Measurements from ENCODE around the gene IFNL4.
A peak's percentile ranks its signal among the peaks of the same experiment; 100 is the strongest.
"Not testable (repeated sequence)": the region's sequence is repeated elsewhere in the genome, so short reads cannot be mapped to it uniquely, and the experiment has no call there.

The IFNL4 gene

GRCh38 chr19:39224910-39225309 lies 23.7 kb downstream of the IFNL4 start:
- peak; percentile 36 for DNase-seq (ENCODE audit: low read depth, low spot score)

DNA sequence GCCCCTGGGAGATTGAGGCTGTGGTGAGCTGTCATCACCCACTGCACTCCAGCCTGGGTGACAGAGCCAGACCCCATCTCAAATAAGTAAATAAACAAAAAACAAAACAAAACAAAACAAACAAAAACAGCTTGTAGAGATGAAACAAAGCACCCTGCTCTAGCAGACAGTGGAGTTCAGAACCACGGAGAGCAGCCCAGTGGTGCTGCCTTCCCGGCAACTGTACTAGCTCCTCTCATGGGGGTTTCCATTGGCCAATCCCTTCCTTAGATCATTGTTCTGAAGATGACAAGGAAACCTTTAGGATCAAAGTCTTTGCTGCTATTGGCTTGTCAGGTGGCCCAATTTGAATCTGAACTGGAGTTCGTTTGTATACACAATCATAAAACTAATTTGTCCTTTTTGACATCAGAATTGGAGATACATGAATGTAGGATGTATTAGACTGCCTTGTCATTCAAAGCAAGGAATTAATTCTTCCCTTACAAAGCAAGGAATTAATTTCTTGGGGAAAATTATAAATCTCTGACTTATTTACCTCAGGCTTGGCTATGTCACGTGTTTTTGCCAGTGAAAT lies 24.9 kb downstream of the IFNL4 start:
- peak; percentile 36 for DNase-seq (ENCODE audit: low read depth, low spot score)

DNA sequence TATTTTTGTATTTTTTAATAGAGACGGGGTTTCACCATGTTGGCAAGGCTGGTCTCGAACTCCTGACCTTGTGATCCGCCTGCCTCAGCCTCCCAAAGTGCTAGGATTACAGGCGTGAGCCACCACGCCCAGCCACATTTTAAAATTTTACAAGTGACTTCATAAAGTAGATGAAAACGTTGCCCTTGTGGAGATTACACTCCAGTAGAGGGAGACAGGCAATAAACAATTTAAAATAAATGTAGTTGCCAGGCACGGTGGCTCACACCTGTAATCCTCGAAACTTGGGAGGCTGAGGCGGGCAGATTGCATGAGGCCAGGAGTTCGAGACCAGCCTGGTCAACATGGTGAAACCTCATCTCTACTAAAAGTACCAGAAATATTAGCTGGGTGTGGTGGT lies 29.5 kb downstream of the IFNL4 start:
- DNase-seq (ENCODE audit: low read depth, low spot score) = not testable (repeated sequence)

GRCh38 chr19:39218230-39219007 lies 30.2 kb downstream of the IFNL4 start:
- no peak for DNase-seq (ENCODE audit: low read depth, low spot score)

DNA sequence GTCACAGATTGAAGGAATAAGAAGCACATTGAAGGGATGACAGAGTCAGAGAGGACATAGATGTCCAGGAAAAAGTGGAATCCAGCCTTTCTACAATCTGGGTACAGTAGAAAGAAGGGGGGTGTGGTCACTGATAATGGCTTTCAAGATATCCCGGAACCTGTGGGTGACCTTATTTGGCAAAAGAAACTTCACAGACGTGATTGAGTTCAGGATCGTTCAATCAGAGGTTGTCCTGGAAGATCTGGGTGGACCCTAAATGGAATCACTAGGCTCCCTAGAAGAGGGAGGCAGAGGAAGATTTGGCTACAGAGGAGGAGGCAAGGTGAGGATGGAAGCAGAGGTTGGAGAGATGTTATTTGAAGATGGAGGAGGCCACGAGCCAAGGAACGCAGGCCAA lies 31.6 kb downstream of the IFNL4 start:
- no peak for DNase-seq (ENCODE audit: low read depth, low spot score)

DNA sequence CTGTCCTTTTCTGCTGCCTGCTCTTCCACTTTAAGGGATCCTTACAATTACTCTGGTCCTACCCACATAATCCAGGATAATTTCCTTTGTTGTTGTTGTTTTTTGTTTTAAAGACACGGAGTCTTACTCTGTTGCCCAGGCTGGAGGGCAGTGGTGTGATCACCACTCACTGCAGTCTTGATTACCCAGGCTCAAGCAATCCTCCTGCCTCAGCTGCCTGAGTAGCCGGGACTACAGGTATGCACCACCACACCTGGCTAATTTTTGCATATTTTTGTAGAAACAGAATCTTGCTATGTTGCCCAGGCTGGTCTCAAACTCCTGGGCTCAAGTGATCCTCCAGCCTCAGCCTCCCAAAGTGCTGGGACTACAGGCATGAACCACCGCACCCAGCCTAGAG lies 33.3 kb downstream of the IFNL4 start:
- DNase-seq (ENCODE audit: low read depth, low spot score) = not testable (repeated sequence)

DNA sequence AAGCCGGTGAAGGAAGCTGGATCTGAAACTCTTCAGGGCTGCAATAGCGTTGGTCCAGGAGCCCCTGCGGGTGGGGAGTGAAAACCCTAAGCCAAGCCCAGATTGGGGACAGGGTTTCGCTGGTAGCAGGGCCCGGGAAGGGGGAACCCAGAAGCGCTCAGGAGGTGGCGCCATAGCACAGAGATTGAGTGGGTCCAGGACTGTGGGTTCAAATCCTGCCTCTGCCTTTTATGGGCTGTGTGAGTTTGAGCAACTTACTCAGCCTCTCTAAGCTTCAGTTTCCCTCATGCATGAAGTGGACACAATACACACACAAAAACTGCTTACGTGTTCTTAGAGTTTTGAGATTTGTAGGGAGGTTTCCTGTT lies 36.3 kb downstream of the IFNL4 start:
- peak; percentile 70 for DNase-seq (ENCODE audit: low read depth, low spot score)

DNA sequence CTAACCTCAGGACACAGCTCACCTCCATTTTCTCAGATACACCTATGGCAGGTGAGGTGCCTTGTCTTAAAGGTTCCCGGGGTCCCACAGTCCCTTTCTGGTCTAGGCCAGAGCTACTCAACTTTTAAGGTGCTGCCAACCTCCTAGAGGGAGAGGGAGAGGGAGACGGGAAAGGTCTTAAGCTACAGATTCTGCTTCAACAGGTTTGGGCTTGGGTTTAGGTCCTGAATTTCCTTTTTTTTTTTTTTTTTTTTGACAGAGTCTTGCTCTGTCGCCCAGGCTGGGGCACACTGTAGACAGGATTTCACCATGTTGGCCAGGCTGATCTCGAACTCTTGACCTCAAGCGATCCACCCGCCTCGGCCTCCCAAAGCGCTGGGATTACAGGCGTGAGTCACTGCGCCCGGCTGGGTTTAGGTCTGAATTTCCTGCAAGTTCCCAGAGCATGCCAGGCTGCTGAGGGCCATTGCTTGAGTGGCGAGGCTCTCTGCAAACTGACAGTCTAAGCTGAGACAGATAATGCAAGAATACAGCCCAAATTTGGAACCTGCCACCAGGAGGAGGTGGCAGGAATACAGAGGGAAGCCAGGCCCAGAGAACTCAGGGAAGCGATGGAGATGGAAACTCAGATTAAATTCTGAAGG lies 36.8 kb downstream of the IFNL4 start:
- no peak for DNase-seq (ENCODE audit: low read depth, low spot score)

GRCh38 chr19:39209196-39209595 lies 39.5 kb downstream of the IFNL4 start:
- no peak for DNase-seq (ENCODE audit: low read depth, low spot score)

- DNase-seq (ENCODE audit: low read depth, low spot score) = no peak
These were observed 40.4 kb downstream of the IFNL4 start for GRCh38 chr19:39208175-39208795.

- no peak for DNase-seq (ENCODE audit: low read depth, low spot score)
These were observed 41.3 kb downstream of the IFNL4 start for GRCh38 chr19:39207293-39207836.

DNA sequence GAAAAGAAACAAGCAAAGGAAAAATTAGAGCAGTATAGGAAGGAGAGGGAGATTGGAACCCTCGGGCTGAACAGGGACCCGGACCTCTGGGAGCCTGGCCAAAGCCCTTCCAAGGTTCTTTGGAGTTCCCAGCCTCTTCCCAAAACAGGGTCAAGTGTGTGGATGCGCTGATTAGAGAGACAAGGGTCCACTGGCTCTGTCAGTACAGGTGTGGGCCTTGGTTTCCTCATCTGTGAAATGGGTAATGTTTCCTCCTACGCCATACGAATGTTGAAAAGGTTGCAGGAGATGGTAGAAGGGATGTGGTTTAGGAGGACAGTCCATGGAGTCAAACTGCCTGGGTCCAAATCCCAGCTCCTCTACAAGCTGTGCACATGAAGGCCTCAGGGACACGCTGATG lies 42.5 kb downstream of the IFNL4 start:
- DNase-seq (ENCODE audit: low read depth, low spot score) = no peak

DNA sequence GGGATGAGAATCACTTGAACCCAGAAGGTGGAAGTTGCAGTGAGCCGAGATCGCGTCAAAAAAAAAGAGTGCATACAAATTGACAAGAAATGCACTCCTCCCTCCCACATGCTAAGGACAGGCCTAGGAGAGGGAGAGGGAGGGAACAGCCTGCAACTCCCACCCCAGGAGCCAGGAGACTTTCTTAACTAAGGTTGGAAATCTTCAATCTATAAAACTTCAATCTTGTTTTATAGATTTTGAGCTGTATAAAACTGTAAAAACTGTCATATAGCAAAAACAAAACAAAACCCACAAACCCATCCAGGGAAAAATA lies 43.2 kb downstream of the IFNL4 start:
- DNase-seq (ENCODE audit: low read depth, low spot score) = no peak

DNA sequence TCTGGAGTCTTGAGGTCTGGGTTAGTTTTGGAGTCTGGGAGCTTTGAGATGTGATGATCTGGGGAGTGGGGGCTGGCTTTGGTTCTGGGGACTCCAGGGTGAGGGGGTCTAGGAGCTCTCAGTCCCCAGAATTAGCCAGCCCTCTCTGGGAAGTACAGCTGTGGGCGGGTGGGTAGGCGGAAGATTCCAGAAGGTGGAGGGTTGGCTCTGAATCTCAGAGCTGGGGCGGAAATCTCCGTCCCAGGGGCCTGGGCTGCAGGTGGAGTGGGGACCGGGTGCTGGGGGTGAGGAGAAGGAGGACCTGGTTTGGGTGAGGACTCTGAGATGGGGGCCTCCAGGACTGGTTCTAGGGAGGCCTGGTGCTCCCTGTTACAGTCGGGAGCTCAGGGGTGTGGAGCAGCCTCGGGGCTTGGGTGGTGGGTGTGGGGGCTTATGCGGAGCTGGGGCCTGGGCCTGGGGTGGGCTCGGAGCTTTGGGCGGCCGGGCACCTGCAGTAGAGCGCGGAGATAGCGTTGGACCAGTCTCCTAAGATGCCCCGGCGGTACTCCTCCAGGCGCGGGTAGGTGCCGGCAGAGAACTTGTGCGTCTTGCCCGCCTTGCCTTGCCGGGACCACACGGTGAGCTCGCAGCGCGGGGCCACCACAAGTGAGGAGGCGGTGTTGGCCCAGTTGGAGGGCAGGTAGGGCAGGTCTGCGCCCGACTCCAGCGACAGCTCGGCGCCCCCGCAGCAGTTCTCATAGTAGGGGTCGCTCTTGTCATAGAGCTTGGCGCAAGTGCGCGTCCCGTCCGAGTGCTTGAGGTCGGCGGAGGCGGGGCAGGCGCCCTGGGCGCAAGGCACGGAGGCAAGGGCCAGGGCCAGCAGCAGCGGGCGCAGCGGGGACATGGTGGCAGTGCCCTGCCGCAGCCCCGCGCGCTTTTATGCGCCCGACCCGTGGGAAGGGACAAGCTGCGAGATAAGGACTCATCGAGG lies 45.0 kb downstream of the IFNL4 start, which contains the start of gene SYCN:
Gene SYCN (minus strand): TSS at position 892 of the 970 bp plus-strand sequence. CDS start 9 bp downstream, at position 883.
- peak; percentile 51 for DNase-seq (ENCODE audit: low read depth, low spot score)

GRCh38 chr19:39202998-39203355 lies 45.7 kb downstream of the IFNL4 start:
- no peak for DNase-seq (ENCODE audit: low read depth, low spot score)

DNA sequence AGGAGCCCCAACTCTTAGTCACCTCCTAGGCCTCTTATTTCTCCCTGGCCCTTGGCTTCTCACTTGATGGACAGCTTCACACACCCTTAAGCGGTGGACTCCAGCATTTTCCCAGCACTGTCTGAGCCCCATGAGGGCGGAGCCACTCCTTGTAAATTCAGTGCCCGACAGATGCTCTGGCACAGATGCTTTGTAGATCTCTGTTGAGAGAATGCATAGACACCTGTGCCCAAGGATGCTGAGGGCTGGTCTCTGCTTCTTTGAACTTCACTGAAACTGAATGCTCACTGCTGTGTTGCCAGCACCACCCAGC lies 47.9 kb downstream of the IFNL4 start:
- DNase-seq (ENCODE audit: low read depth, low spot score) = no peak

GRCh38 chr19:39200066-39200802 lies 48.4 kb downstream of the IFNL4 start:
- DNase-seq (ENCODE audit: low read depth, low spot score) = no peak

DNA sequence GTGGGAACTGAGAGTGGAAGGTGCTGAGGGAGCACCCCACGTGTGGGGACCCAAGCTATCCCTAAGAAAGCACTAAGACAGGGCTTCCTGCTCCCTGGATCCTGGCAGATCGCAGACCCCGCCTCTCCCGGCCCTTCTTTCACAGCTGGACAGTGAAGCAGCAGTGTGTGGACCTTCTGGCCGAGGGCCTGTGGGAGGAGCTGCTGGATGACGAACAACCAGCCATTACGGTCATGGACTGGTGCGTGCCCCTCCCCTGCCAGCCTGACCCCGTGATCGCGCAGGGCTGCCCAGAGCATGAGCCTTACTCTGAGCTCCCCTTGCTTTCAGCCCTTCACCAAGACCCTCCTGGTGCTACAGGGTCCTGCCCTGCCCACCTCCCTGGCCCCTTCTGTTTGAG lies 49.6 kb downstream of the IFNL4 start:
- peak; percentile 66 for DNase-seq (ENCODE audit: low read depth, low spot score)

DNA sequence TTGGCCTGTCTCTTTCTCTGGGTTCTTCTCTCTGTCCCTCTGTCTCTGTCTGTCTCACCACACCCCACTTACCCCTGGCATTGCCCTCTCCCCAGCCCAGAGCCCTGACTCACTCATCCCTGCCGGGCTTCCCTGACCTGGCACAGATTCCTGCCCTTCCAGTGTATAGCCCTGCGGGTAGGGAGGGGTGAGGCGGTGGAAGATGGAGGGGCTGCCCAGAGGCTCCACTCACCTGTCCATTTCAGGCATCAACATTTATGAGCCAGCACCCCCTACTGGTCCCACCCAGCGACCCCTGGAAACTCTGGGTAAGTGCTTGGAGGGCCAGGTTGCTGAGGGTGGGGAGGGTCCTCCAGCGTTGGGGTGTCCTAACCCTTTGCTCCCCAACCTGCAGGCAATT lies 50.8 kb downstream of the IFNL4 start:
- DNase-seq (ENCODE audit: low read depth, low spot score) = no peak

DNA sequence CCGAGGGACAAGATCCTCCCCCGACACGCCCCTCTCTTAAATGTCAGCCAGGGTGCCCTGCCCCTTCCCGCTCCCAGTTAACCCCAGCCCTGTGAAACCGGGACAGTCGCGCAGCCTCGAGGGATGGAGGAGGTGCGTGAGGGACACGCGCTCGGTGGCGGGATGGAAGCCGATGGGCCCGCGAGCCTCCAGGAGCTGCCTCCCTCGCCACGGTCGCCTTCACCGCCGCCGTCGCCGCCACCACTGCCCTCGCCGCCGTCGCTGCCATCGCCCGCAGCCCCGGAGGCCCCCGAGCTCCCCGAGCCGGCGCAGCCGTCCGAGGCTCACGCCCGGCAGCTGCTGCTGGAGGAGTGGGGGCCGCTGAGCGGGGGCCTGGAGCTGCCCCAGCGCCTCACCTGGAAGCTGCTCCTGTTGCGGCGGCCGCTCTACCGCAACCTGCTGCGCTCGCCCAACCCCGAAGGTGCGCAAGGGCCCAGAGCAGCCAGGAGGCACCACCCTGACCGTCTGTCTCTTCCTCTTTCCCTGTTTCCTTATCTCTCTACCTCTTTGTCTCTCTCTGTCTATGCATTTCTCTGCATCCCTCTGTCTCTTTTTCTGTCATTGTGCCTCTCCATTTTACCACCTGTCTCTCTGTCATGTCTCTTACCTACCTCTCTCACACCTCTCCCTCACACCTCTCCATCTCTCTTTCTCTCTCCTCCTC lies 51.6 kb downstream of the IFNL4 start, which contains the start of gene NCCRP1:
Gene NCCRP1 (plus strand): TSS at position 105 of the 703 bp plus-strand sequence. CDS start 19 bp downstream, at position 124.
- no peak for DNase-seq (ENCODE audit: low read depth, low spot score)
